GM21737 (cell line): ENCODE results near the gene POLR2J.
"Not testable (repeated sequence)": the region's sequence is repeated elsewhere in the genome, so short reads cannot be mapped to it uniquely, and the experiment has no call there.

ENCODE experiments used
- ATAC-seq: cut with Tn5 transposase; IDR thresholded peaks from one replicate; pipeline ENCODE4 v1.9.1; 2021; ENCODE audit warnings: mild to moderate bottlenecking, moderate library complexity; ENCODE audit not compliant: unreplicated experiment

POLR2J gene

GRCh38 chr7:102478314-102479208, at the start of gene POLR2J:
TSS of gene POLR2J (minus strand) at chr7:102478922. CDS start at chr7:102478860, 62 bp downstream.
- ATAC-seq = peak; percentile 77

DNA sequence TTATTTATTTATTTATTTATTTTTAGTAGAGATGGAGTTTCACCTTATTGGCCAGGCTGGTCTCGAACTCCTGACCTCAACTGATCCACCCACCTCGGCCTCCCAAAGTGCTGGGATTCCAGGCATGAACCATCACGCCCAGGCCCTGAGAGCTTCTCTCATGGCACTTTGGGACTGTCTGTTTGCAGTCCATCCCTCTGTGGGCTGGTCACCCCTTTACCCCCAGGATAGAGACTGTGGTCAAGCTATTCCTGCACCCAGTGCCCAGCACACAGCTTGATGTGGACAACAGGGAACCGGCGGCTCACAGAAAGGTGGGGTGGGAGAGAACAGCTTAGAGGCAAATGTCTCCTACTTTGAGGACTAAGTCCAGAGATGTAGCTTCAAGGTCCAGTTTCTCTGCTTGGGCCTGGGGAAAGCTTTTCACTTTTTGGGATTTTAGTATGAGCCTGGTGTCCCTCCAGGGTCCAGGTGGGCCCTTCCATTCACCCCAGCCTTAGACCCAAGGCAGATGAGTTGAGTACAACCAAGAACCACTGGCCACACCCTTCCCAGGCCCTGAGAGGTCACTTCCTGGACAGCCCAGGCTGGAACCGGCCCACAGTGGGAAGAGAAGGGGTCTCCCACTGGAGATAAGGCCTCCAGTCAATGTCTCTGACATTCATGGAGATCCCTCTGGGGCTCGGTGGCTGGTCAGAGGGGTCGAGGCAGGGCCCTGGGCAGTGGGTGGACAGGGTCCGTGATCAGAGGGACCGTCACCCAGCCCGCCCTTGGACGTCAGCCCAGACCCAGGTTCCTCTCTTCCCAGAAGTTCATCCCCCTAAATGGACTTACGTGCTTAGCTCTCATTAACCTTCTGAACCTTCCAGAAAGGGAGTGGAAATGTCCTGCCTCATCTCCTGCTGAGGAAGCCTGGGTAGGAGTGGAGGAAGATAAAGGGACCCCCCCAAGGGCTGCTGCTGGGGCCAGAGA, 49.4 kb upstream of the POLR2J start:
- ATAC-seq = not testable (repeated sequence)

GRCh38 chr7:102527182-102527581, 48.5 kb upstream of the POLR2J start:
- ATAC-seq = not testable (repeated sequence)

- ATAC-seq = not testable (repeated sequence)
Measured at GRCh38 chr7:102524803-102525202, 46.1 kb upstream of the POLR2J start.

- not testable (repeated sequence) for ATAC-seq
Measured at GRCh38 chr7:102520797-102521196, 42.1 kb upstream of the POLR2J start.

GRCh38 chr7:102517550-102518147, 38.9 kb upstream of the POLR2J start, which contains the start of gene RASA4B:
TSS of gene RASA4B (minus strand) at chr7:102517777. CDS start at chr7:102517710, 67 bp downstream.
- ATAC-seq = peak; percentile 77

DNA sequence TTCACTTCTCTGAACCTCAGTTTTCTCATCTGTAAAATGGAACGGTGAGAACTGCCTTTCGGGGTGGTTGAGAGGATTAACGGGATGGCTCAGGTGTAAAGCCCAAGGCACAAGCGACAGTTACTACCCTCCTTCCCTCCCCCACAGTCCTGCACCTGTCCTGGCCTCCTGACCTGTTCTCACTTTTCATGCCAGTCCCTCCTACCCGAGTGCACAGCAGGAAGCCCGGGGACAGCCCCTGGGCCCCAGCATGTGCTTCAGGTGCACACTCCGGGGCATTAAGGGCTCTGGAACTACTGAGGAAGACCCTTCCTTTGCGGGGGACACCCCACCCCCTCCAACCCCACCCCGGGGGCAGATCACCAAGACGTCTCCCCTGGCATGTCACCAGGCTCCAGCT, 38.2 kb upstream of the POLR2J start:
- ATAC-seq = not testable (repeated sequence)

DNA sequence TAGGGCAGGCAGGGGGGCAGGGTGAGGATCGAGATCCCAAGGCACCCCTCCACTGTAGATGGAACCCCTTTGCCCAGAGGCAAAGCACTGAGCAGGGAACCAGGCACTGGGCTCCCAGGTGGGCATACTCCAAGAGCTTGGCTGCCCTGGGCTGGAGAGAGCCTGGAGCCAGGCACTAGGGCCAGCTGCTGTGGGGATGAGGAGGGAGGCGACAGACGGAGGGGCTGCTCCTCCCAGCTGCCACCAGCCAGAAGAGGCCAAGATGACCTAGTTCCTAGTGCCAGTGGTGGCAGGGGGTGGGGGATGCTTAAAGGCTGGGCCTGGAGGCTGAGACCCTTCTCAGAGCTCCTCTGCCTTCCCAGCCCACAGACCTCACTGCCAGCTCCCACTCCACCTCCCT, 37.2 kb upstream of the POLR2J start:
- not testable (repeated sequence) for ATAC-seq

GRCh38 chr7:102514881-102515721, 36.4 kb upstream of the POLR2J start:
- peak; percentile 50 for ATAC-seq

DNA sequence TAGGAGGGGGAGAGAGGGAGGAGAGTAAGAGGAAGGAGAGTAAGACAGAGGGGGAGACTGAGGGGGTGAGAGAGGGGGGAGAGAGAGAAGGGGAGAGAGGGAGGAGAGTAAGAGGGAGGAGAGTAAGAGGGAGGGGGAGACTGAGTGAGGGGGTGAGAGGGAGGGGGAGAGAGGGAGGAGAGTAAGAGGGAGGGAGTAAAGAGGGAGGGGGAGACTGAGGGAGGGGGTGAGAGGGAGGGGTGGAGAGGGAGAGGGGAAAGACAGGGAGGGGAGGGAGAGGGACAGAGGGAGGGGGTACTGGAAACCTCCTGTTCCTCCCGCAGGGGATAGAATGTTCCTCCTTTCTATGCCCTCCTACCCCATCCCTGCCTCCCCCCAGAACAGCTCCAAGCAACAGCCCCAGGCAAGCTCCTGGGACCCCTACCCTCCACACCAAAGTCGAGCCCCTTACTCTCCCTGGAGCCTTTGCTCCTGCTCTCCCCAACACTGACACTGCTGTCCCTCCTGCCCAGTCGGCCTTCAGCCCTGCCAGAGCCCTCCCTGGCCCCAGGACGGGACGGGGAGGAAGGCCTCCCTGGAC, 34.0 kb upstream of the POLR2J start:
- not testable (repeated sequence) for ATAC-seq

DNA sequence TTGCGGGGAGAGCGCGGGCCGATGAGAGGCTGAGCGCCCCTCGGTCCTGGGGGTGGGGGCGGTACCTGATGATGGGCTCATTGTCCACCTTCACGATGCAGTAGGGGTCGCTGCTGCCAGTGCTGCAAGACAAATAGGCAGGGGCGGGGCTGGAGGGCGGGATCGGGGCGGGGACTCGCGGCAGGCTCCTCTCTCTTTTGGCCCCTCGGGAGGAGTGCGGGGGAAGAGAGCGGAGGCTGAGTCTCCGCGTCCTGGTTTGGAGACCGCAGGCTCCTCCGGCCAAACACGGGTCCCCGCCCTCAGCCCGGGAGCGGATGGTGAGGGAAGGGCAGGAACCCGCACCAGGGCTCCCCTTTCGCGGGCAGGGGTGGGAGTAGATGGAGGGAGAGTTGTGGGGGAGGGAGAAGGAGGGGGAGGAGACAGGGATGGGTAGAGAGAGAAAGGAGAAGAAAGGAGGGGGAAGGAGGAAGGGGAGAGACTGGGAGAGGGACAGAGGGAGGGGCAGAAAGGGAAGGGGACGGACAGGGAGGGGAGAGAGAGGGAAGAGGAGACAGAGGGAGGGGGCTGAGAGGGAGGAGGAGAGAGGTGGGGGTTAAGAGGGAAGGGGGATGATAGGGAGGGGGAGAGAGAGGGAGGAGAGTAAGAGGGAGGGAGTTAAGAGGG, 33.3 kb upstream of the POLR2J start:
- ATAC-seq = peak; percentile 38

DNA sequence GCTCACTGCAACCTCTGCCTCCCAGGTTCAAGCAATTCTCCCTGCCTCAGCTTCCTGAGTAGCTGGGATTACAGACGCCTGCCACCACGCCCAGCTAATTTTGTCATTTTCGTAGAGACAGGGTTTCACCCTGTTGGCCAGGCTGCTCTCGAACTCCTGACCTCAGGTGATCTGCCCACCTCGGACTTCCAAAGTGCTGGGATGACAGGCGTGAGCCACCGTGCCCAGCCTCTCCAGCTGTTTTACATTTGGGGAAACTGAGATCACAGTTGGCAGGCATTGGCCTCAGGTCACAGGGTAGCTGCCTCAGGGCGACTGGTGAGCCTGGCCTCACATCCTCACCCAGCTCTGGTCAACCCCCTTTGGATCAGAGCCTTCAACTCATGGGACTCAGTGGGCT, 31.9 kb upstream of the POLR2J start:
- ATAC-seq = not testable (repeated sequence)

- not testable (repeated sequence) for ATAC-seq
Measured at GRCh38 chr7:102507410-102508088, 28.8 kb upstream of the POLR2J start.

GRCh38 chr7:102505298-102506185, 26.8 kb upstream of the POLR2J start:
- ATAC-seq = not testable (repeated sequence)

GRCh38 chr7:102503141-102503540, 24.4 kb upstream of the POLR2J start:
- not testable (repeated sequence) for ATAC-seq

- not testable (repeated sequence) for ATAC-seq
Measured at GRCh38 chr7:102498321-102498720, 19.6 kb upstream of the POLR2J start.

DNA sequence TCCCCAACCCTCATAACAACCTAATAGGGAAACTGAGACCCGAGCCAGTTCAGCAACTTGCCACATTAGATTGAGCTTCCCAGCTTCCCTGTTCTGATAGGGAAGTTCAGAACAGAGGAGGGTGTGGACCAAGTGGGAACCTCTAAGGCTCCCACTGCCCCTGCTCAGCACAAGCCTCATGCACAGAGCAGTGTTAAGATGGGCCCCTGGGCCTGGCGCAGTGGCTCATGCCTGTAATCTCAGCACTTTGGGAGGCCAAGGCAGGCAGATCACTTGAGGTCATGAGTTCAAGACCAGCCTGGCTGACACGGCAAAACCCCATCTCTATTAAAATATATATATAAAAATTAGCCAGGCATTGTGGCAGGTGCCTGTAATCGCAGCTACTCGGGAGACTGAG, 18.6 kb upstream of the POLR2J start:
- ATAC-seq = not testable (repeated sequence)
